Nephron progenitor cell (in vitro differentiated cells): ENCODE data around the gene UCP2.

Experiments used
- DNase-seq: peaks from one replicate; pipeline ENCODE4 v3.0.0; 2021
- H3K27ac Mint-ChIP-seq: 2 replicates; pipeline ENCODE4 v1.8.0; 2021; ENCODE audit warnings: mild to moderate bottlenecking, moderate library complexity, mixed read lengths
- H3K27me3 Mint-ChIP-seq: 2 replicates; pipeline ENCODE4 v1.8.0; 2021; ENCODE audit warnings: mild to moderate bottlenecking, low read depth, mixed read lengths; ENCODE audit not compliant: poor library complexity
- H3K36me3 Mint-ChIP-seq: 2 replicates; pipeline ENCODE4 v1.8.0; 2021; ENCODE audit warnings: low read depth, mixed read lengths
- H3K4me1 Mint-ChIP-seq: 2 replicates; pipeline ENCODE4 v1.8.0; 2021; ENCODE audit warnings: mixed read lengths
- H3K4me3 Mint-ChIP-seq: 2 replicates; pipeline ENCODE4 v1.8.0; 2021; ENCODE audit warnings: mild to moderate bottlenecking, moderate library complexity, mixed read lengths
- H3K9me3 Mint-ChIP-seq: 2 replicates; pipeline ENCODE4 v1.8.0; 2021; ENCODE audit warnings: mild to moderate bottlenecking, moderate library complexity, mixed read lengths
- TF ChIP-seq, protein P1 (sequence below): fragments of 200-600 bp; sonication (generic); IDR thresholded peaks from 2 replicates; pipeline ENCODE4 v1.5.0; 2021; ENCODE audit warnings: antibody characterized with exemption

The UCP2 gene

DNA sequence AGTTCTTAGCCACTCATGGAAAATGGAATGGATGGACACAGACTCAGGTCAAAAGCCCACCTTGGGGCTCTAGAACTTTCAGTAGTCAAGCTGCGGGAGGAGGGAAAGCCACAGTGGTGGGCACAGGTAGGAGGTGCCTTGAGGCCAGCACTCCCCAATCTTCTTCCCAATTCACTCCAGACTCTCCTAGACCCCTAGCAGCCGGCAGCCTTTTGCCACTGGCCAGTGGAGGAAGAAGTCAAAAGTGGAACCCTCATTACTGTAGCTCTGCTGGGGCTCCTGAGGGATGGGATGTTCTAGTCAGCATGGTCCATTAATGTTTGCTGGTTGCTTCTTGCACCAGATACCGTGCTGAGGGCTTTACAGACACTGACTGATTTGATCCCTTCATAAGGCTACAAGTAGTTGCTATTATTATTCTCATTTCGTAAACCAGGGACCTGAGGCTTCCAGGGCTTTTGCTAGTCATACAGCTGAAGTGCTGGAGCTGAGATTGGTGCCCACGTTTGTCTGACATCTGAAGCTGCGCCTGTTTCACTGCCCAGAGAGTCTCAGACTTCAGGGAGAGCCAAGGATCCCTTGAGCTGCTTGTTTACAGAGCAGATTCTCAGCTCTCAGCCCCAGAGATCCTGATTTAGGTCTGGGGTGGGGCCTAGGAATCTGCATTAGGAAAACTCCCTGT is 25.2 kb upstream of the UCP2 start:
- Mint-ChIP-seq H3K27ac (no peak overlapping the region), H3K27me3 (peaks cover 4% of the 10 kb centered on the region), H3K4me3 (no peak overlapping the region), H3K9me3 (no peaks in the 10 kb centered on the region), H3K36me3 (peaks cover 29% of the 10 kb centered on the region), H3K4me1 (peaks cover 46% of the 10 kb centered on the region)
- TF ChIP-seq, protein P1, sequence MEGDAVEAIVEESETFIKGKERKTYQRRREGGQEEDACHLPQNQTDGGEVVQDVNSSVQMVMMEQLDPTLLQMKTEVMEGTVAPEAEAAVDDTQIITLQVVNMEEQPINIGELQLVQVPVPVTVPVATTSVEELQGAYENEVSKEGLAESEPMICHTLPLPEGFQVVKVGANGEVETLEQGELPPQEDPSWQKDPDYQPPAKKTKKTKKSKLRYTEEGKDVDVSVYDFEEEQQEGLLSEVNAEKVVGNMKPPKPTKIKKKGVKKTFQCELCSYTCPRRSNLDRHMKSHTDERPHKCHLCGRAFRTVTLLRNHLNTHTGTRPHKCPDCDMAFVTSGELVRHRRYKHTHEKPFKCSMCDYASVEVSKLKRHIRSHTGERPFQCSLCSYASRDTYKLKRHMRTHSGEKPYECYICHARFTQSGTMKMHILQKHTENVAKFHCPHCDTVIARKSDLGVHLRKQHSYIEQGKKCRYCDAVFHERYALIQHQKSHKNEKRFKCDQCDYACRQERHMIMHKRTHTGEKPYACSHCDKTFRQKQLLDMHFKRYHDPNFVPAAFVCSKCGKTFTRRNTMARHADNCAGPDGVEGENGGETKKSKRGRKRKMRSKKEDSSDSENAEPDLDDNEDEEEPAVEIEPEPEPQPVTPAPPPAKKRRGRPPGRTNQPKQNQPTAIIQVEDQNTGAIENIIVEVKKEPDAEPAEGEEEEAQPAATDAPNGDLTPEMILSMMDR = no peak
- no peak for DNase-seq

DNA sequence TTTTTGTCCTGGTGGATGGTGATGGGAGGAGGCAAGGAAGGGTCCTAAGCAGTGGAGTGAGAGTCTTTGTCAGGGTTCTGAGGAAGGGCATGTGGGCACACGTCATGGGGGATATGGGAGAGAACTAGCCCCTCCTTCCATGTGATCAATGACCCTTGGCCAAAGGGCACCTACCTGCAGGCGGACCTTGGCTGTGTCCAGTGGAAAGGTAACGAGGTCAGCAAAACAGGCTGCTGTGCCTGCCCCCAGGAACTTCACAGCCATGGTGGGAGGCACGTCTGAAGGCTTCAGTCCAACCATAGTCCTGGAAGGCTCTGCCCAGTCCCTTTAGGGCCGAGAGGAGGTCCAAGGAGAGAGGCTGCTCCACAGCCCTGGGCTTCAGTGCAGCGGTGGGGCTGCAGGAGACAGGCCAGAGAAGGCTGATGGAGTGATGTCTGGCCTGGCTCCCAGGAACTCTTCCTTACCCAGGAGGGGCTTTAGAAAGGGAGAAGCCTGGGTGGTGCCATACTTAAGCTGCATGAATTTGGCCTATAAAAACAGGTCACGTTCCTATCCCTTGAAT is 24.2 kb upstream of the UCP2 start:
- no peaks in the 10 kb centered on the region for H3K9me3 Mint-ChIP-seq
- peaks cover 4% of the 10 kb centered on the region for H3K27me3 Mint-ChIP-seq
- peak overlapping the region; percentile 57 for H3K27ac Mint-ChIP-seq
- TF ChIP-seq, protein P1 = no peak
- H3K4me3 Mint-ChIP-seq = no peak overlapping the region
- H3K36me3 Mint-ChIP-seq = peaks cover 29% of the 10 kb centered on the region
- H3K4me1 Mint-ChIP-seq = peaks cover 45% of the 10 kb centered on the region
- no peak for DNase-seq

DNA sequence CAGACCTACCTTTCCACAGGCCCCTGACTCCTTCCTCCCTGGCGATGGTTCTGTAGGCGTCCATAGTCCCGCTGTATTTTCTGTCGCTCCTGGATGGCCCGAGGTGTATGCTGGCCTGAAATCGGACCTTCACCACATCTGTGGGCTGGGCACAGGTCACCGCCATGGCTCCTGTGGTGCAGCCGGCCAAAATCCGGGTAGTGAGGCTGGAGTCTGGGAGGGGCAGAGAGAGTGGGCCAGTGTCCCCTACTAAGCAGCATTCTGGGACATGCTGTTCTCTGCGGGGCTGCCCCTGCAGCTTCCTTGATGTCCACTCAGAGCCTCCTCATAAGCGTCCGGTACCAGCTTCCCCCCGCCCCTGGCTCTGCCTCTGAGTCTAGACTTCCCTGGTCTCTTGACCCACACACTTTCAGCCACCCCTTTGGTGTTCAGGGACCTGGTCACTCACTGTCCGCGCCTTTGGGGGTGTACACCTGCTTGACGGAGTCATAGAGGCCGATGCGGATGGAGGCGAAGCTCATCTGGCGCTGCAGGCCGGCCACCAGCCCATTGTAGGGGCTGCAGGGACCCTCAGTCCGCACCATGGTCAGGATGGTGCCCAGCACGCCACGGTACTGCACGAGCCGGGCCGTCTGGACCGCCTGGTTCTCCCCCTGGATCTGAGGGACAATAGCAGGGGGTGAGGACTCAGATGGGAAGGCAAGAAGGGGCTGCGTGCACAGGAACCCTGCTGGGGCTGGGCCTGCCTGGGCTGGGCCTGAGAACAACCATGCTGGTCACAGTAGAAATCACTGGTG is 23.3 kb upstream of the UCP2 start:
- Mint-ChIP-seq H3K27me3 (peaks cover 4% of the 10 kb centered on the region), H3K27ac (no peak overlapping the region), H3K36me3 (peaks cover 30% of the 10 kb centered on the region), H3K4me1 (peaks cover 43% of the 10 kb centered on the region), H3K9me3 (no peaks in the 10 kb centered on the region), H3K4me3 (no peak overlapping the region)
- TF ChIP-seq, protein P1 = no peak
- no peak for DNase-seq

DNA sequence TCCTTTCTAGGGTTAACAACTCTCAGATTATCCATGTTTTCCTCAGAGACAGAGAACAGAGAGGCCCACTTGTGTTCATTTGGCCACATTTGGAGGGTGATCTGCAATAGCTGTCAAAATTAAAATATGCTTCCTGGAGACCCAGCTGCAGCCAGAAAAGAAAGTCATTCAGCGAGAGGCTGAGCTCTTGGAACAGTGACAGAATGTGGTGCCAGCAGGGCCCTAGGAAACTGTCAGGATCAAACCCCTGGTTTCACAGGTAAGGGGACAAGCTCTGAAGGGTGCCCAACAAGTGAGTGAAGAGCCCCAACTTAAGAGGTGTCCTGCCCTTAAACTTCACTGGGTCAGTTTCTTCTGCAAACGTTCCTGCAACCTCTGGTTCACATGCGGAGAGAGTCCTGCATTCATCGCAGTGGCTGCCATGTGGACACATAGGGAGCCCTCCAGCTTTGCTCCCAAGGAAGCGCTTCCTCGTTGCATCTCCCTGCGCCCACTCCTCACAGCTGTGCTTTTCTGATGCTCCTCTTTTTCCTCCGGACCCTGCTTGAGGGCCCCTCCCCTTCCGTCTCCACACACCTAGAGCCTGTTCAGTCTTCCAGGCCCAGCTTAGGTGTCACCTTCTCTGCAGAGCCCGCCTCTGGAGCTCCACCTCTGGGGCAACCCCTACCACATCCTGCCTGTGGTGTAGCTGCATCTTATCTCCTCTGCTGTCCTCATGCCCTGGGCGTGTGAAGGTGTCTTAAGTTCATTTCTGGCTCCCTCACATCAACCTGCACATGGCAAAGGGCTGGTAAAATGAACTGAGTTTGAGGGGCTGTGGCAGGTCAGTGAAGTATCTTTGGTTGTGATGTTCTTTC is 22.3 kb upstream of the UCP2 start:
- Mint-ChIP-seq H3K27me3 (peaks cover 4% of the 10 kb centered on the region), H3K36me3 (peaks cover 29% of the 10 kb centered on the region), H3K4me3 (no peak overlapping the region), H3K4me1 (peaks cover 43% of the 10 kb centered on the region), H3K27ac (no peak overlapping the region), H3K9me3 (no peaks in the 10 kb centered on the region)
- TF ChIP-seq, protein P1 = no peak
- no peak for DNase-seq

DNA sequence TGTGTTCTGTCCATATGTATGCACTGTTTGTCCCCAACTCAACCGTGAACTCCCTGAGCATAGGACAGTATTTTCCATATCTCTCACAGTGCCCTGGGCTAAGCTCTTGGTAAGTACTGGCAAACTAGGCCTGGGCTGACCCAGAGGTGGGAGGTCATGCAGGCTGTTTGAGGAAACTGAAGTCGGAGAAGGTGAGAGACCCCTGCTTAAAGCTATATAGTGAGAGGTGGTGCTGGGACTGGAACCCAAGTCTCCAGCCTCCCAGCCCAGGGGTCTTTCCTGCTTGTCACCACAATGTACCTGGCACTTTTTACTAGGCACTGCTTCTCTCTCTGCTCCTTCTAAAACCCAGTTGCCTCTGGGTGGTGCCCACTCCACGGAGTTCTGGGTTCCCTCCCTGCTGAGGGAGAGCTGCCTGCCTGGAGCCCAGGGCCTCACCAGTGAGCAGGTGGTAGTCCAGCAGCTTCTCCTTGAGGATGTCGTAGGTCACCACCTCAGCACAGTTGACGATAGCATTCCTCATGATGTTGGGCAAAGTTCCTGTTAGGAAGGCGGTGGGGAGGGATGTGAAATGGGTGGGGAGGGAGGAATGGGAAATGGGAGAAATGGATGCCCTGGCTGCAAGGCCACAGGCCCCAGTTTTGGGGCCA is 21.5 kb upstream of the UCP2 start:
- Mint-ChIP-seq H3K36me3 (peaks cover 36% of the 10 kb centered on the region), H3K9me3 (no peaks in the 10 kb centered on the region), H3K4me1 (peaks cover 45% of the 10 kb centered on the region), H3K4me3 (no peak overlapping the region), H3K27me3 (peaks cover 4% of the 10 kb centered on the region), H3K27ac (peak overlapping the region; percentile 59)
- TF ChIP-seq, protein P1 = no peak
- no peak for DNase-seq
